Medulla oblongata (tissue), 1 donor: ENCODE results near the gene CDK2AP2.
"Not testable (repeated sequence)": the region's sequence is repeated elsewhere in the genome, so short reads cannot be mapped to it uniquely, and the experiment has no call there.

Experiments
- DNase-seq: peaks from one replicate; pipeline ENCODE4 v3.0.0-alpha.2; 2015; ENCODE audit errors: extremely low spot score

The CDK2AP2 gene

GRCh38 chr11:67489885-67490726, 17.9 kb downstream of the CDK2AP2 start:
- no peak for DNase-seq

DNA sequence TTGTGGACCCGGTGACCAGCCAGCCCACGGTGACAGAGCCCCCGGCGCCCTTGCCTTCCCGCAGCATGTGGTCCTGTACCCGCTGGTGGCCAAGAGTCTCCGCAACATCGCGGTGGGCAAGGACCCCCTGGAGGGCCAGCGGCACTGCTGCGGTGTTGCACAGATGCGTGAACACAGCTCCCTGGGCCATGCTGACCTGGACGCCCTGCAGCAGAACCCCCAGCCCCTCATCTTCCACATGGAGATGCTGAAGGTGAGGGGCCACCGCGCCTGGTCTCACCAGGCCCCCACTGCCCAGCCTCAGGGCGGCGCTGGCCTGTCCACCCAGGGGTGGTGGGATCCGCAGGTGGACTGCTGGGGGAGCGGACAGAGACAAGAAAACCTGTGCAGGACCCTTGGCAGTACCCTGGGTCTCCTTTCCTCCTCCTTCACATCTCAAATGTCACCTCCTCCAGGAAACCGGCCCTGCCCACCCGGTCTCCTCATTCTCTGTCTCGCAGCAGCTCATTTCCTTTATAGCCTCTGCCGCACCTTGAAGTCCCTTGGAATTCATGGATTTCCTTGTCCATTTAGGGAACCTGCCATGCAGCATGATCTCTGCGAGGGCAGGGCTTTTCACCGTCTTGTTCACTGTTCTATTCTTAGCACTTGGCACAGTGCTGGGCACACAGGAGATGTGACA, 18.6 kb downstream of the CDK2AP2 start:
- no peak for DNase-seq

DNA sequence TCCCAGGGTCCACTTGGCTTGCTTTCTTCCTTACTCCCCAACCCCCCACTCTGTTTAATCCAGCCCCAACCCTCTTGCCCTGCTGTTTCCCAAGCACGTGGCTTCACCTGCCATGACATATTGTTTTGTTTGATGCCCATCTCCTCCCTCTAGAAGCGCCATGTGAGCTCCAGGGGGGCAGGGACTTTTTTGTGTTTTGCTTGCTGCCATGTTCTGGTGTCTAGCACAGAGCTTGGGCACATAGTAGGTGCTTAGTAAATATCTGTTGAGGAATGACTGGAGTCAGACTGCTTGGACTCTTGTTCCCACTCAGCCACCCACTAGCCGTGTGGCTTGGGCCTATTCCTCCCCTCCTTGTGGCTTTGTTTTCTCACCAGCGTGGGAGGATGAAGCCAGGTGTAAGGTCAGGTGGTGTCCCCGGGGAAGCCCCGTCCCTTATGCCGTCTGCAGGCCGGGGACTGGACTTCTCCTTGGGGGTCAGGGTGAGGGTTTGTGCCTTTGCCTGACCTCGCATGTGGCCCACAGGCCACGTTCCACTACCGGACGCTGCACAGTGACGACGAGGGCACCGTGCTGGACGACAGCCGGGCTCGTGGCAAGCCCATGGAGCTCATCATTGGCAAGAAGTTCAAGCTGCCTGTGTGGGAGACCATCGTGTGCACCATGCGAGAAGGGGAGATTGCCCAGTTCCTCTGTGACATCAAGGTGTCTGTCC, 21.3 kb downstream of the CDK2AP2 start:
- DNase-seq: no peak

DNA sequence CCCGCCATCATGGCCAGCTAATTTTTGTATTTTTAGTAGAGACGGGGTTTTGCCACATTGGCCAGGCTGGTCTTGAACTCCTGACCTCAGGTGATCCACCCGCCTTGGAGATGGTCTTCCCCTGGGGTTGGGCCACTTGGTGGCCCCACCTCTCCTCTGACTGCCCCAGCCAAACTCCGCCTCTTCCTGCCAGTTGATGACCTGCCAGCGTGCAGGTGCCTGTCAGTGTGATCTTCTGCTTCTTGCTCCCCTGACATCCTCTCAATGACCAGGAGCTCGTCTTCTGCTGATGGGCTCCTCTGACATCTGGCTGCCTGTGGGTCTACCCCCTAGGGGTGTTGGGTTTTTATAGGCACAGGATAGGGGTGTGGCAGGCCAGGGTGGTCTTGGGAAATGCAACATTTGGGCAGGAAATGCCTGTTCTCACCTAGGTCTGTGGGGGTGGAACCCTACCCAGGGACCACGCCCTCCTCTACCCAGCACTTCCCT, 22.0 kb downstream of the CDK2AP2 start:
- not testable (repeated sequence) for DNase-seq

GRCh38 chr11:67484847-67485311, 23.1 kb downstream of the CDK2AP2 start:
- DNase-seq: peak; percentile 57

GRCh38 chr11:67483831-67484665, 23.9 kb downstream of the CDK2AP2 start:
- no peak for DNase-seq

- DNase-seq: peak; percentile 99
These were observed 24.8 kb downstream of the CDK2AP2 start, which contains the start of gene AIP for GRCh38 chr11:67482827-67483798. Gene AIP (plus strand): TSS chr11:67483026. CDS start chr11:67483159, 133 bp downstream.

DNA sequence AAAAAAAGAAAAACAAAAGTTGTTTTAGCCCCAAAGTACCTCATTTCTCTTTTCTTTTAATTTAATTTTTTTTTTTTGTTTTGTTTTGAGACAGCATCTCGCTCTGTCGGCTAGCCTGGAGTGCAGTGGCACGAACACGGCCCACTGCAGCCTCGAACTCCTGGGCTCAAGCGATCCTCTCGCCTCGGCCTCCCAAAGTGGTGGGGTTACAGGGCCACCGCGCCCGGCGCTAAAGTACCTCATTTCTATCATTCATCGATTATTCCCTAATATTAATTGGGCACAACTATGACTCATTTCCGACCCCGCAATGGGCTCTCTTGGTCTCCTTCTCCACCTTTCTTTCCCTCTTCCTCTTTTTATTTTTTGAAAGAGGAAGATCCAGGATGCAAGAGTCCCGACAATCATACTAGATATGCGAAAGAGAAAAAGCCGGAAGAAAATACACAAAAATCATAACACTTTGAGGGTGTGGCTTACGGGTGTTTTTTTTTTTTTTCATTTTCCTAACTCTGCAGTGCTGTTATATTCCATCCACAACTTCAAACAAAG, 25.6 kb downstream of the CDK2AP2 start:
- DNase-seq: no peak

GRCh38 chr11:67477344-67478050, 30.5 kb downstream of the CDK2AP2 start:
- DNase-seq: not testable (repeated sequence)

- not testable (repeated sequence) for DNase-seq
These were observed 31.3 kb downstream of the CDK2AP2 start for GRCh38 chr11:67476692-67477091.

DNA sequence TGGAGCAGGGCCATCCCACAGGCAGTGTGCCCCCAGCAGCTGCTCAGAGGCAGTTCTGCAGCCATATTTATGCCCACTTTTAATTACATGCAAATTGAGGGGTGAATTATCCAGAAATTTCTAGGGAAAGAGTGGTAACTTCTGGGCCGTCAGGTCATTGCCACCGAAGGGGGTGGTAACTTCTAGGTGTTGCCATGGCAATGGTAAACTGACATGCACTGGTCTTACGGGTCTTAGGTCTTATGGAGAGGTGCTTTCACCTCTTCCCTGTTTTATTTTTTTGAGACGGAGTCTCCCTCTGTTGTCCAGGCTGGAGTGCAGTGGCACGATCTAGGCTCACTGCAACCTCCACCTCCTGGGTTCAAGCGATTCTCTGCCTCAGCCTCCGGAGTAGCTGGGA, 35.1 kb downstream of the CDK2AP2 start:
- DNase-seq: no peak

DNA sequence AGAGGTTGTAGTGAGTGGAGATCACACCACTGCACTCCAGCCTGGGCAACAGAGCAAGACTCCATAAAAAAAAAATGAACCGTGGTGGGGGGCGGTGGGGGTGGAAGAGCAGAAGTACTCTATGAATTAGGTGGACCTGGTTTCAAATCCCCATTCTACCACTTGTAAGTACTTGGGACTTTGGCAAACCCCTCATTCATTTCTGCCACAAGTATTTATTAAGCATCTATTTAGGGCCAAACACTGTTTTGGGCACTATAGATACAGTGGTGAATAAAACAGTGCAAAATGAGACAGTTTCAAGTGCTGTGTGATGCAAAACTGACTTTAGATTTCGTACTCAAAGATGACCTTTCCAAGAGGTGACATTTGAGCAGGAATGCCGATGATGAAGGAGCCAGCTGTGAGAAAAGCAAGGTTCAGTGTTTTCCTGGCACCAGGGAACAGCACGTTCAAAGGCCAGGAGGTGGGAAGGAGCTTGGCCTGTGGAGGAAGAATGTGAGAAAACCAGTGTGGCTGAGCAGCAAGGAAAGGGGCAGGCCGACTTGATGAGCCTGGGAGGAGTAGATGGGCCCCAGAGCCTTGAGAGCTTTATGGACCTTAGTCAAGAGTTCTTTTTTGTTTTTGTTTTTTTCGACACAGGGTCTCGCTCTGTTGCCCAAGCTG, 37.5 kb downstream of the CDK2AP2 start:
- DNase-seq: no peak

GRCh38 chr11:67469508-67469811, 38.5 kb downstream of the CDK2AP2 start:
- no peak for DNase-seq

- DNase-seq: peak; percentile 94
These were observed 39.0 kb downstream of the CDK2AP2 start, which contains the start of gene TMEM134 for GRCh38 chr11:67468759-67469507. Gene TMEM134 (minus strand): TSS chr11:67469251. CDS start chr11:67469192, 59 bp downstream.

DNA sequence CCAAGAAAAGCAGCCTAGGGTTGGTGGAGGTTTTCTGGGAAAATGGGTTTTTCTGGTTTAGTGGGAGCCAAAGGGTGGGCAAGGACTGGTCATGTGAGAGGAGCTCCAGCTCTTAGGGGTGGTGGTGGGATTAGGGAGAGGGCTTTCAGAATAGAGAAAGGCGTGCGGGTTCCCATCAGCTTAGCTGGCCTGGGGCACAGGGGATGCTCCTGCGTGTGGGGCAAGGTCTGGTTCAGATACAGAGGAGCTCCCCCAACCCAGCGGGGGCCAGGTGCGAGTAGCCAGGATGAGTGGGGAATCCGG, 39.6 kb downstream of the CDK2AP2 start:
- DNase-seq: no peak

- DNase-seq: no peak
These were observed 39.9 kb downstream of the CDK2AP2 start for GRCh38 chr11:67468056-67468455.

DNA sequence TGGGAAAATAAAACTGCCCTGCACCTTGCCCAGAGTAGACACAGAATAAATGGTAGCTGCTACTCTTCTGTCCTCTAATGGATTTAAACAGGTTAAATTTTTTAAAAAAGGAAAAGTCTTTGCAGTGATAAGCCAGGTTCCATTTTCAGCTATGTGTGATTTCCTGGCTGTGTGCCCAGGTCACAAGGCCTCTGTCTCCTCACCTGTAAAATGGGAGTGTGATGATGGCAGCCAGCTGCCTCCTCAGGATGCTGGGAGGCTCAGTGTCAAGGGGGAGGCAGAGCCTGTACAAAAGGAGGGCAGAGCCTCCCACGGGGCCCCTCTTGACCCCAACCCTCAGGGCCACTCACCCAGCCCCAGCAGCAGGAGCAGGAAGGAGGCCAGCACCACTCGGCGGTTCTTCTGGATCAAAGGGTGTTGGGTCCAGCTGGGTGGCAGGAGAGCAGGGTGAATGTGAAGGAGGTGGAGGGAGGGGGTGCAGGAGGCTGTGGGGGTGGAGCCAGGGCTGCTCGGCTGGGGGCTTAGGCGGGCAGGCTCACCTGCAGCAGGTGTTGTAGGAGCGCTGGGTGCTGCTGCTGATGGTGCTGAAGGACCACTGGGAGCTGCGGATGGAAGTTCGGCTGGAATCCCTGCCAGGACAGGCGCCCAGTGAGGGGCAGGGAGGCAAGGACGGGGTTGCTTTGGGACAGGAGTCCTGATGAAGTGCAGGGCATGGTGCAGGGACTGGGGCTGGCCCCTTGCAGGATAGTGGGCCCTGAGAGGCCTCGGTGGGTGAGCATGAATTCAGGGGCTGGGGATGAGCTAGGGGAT, 40.8 kb downstream of the CDK2AP2 start:
- no peak for DNase-seq
